ENCODE data around the gene CACFD1. TPM values are rescaled to one million over a fixed set of nuclear protein-coding genes. Genes with fewer than 3 reads are reported as not detected.

Gene CACFD1
- polyA plus RNA-seq, 3 donors: 5.0 to 6.7 (median 5.1) TPM

GRCh38 chr9:133515615-133516255 is 56.0 kb downstream of the CACFD1 start:
- Mint-ChIP-seq H3K27ac (no peak overlapping the region), H3K9me3 (no peaks in the 10 kb centered on the region), H3K4me3 (no peak overlapping the region), H3K27me3 (ENCODE audit: low read depth in 3 of 3) (peaks cover 0 to 1% (median 0%) of the 10 kb centered on the region in 3 donors), H3K36me3 (no peaks in the 10 kb centered on the region), H3K4me1 (no peaks in the 10 kb centered on the region)
- Histone ChIP-seq H3K36me3 (replicated peaks in 1 of 2; ENCODE audit: control insufficient read depth in 1 of 2, insufficient read depth in 2 of 2, low read length in 2 of 2) (no peaks in the 10 kb centered on the region), H3K9ac (ENCODE audit: insufficient read depth, low read length, poor library complexity, severe bottlenecking) (no peak overlapping the region), H3K4me1 (ENCODE audit: control insufficient read depth in 1 of 2, insufficient read depth in 2 of 2, low read length in 2 of 2) (no peaks in the 10 kb centered on the region), H3K9me3 (replicated peaks in 1 of 2; ENCODE audit: control insufficient read depth in 1 of 2, insufficient read depth in 1 of 2, low read length in 2 of 2) (no peaks in the 10 kb centered on the region), H4K20me1 (ENCODE audit: insufficient read depth, low read length) (no peaks in the 10 kb centered on the region), H2AFZ (ENCODE audit: insufficient read depth, low read depth, low read length, poor library complexity, severe bottlenecking) (no peak overlapping the region), H3K4me3 (replicated peaks in 1 of 3; ENCODE audit: low read depth in 2 of 3, low read length in 3 of 3) (no peak overlapping the region), H3K27me3 (ENCODE audit: control insufficient read depth in 2 of 2, insufficient read depth in 2 of 2, low read length in 2 of 2) (no peaks in the 10 kb centered on the region), H3K4me2 (replicated peaks; ENCODE audit: extremely low read depth, low read length, poor library complexity, severe bottlenecking) (no peak overlapping the region), H3K79me2 (ENCODE audit: insufficient read depth, low read length) (no peaks in the 10 kb centered on the region), H3K27ac (ENCODE audit: low read depth in 1 of 2, low read length in 2 of 2) (no peak overlapping the region)
- TF ChIP-seq CTCF (IDR thresholded peaks at IDR 0.05): no peak
- intact Hi-C loops (cut with micrococcal nuclease): no loop called here
- no peak for DNase-seq
- WGBS (ENCODE audit: insufficient coverage): 91% methylated on average over 16 of the region's 17 CpGs

DNA sequence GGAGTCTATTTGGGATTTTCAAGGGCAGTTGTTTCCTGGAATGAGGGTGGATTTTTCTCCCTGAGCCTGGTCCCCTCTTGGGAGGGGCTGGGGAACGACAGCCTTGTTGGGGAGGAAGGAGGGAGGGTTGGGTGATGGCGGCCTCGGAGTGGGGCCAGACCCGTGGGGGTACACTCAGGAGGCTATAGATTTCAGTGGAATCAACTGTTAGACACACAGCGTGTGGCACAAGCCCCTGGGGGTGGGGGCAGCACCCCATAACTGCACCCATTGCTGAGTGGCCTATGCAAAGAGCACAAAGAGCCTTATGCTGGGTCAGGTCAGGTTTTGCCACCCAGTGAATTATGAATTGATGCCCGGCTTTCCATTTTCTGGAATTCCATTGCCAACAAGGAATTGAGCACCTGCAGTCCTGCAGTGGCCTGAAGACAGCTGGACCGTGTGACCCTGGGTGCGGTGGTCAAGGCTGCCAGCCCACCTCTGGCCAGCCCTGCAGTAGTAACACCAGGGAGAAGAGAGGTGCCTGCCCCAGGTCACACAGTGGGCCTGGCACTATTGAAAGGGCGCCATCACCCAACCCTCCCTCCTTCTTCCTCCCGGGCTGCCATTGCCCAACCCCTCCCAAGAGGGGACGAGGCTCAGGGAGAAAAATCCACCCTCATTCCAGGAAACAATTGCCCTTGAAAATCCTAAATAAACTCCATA is 56.6 kb downstream of the CACFD1 start:
- H3K36me3 Mint-ChIP-seq: no peaks in the 10 kb centered on the region

More for the DNA sequence above, 56.6 kb downstream of the CACFD1 start:
- Histone ChIP-seq H3K36me3 (replicated peaks in 1 of 2; ENCODE audit: control insufficient read depth in 1 of 2, insufficient read depth in 2 of 2, low read length in 2 of 2) (no peaks in the 10 kb centered on the region), H3K4me3 (replicated peaks in 1 of 3; ENCODE audit: low read depth in 2 of 3, low read length in 3 of 3) (no peak overlapping the region), H3K9me3 (replicated peaks in 1 of 2; ENCODE audit: control insufficient read depth in 1 of 2, insufficient read depth in 1 of 2, low read length in 2 of 2) (no peaks in the 10 kb centered on the region), H4K20me1 (ENCODE audit: insufficient read depth, low read length) (no peaks in the 10 kb centered on the region), H2AFZ (ENCODE audit: insufficient read depth, low read depth, low read length, poor library complexity, severe bottlenecking) (no peak overlapping the region), H3K4me1 (ENCODE audit: control insufficient read depth in 1 of 2, insufficient read depth in 2 of 2, low read length in 2 of 2) (no peaks in the 10 kb centered on the region), H3K4me2 (replicated peaks; ENCODE audit: extremely low read depth, low read length, poor library complexity, severe bottlenecking) (no peak overlapping the region), H3K79me2 (ENCODE audit: insufficient read depth, low read length) (no peaks in the 10 kb centered on the region), H3K27me3 (ENCODE audit: control insufficient read depth in 2 of 2, insufficient read depth in 2 of 2, low read length in 2 of 2) (no peaks in the 10 kb centered on the region), H3K9ac (ENCODE audit: insufficient read depth, low read length, poor library complexity, severe bottlenecking) (no peak overlapping the region), H3K27ac (ENCODE audit: low read depth in 1 of 2, low read length in 2 of 2) (no peak overlapping the region)
- TF ChIP-seq CTCF (IDR thresholded peaks at IDR 0.05): no peak
- H3K4me3 Mint-ChIP-seq: no peak overlapping the region
- H3K27ac Mint-ChIP-seq: no peak overlapping the region
- no peaks in the 10 kb centered on the region for H3K27me3 Mint-ChIP-seq (ENCODE audit: low read depth in 3 of 3)
- intact Hi-C loops (cut with micrococcal nuclease): no loop called here
- no peaks in the 10 kb centered on the region for H3K9me3 Mint-ChIP-seq
- H3K4me1 Mint-ChIP-seq: no peaks in the 10 kb centered on the region
- no peak for DNase-seq
- 79% methylated on average over 9 of the region's 11 CpGs for WGBS (ENCODE audit: insufficient coverage)
